HL-60 (cell line): ENCODE measurements around the gene NR0B2.

Source experiments
- DNase-seq, 2 experiments: peaks; one replicate each; pipeline ENCODE4 v3.0.0-alpha.2; 2010 to 2020; ENCODE audit warnings: low read depth in 1 of 2, low spot score in 1 of 2
- H3K27ac ChIP-seq: fragments of 250-450 bp; sonication (Bioruptor Pico); replicated peaks from 2 replicates; pipeline ENCODE4 v1.5.1; 2020; ENCODE audit warnings: mild to moderate bottlenecking, moderate library complexity
- H3K27me3 ChIP-seq: fragments of 250-450 bp; sonication (Bioruptor Pico); 2 replicates; pipeline ENCODE4 v1.5.1; 2021; ENCODE audit warnings: mild to moderate bottlenecking, moderate library complexity; ENCODE audit not compliant: insufficient read depth, poor library complexity, severe bottlenecking
- H3K4me3 ChIP-seq: replicated peaks from 2 replicates; pipeline ENCODE4 v1.5.1; 2011; ENCODE audit warnings: mild to moderate bottlenecking, control low read depth, low read length; ENCODE audit not compliant: insufficient read depth
- GABPA ChIP-seq: IDR thresholded peaks from 2 replicates; pipeline ENCODE4 v1.6.1; 2012; ENCODE audit warnings: low read depth
- POLR2AphosphoS5 ChIP-seq: IDR thresholded peaks from 2 replicates; pipeline ENCODE4 v1.6.1; 2012; ENCODE audit warnings: low read depth
- REST ChIP-seq: IDR thresholded peaks from 2 replicates; pipeline ENCODE4 v1.6.1; 2012; ENCODE audit warnings: low read depth; ENCODE audit not compliant: insufficient replicate concordance
- SPI1 ChIP-seq: IDR thresholded peaks from 2 replicates; pipeline ENCODE4 v1.6.1; 2012; ENCODE audit warnings: low read depth, mild to moderate bottlenecking, borderline replicate concordance
- TF ChIP-seq, protein P1 (sequence below): IDR thresholded peaks from one replicate; pipeline ENCODE4 v1.5.1; 2011; ENCODE audit warnings: low read length, control low read depth, inconsistent platforms; ENCODE audit not compliant: insufficient read depth

NR0B2 gene

DNA sequence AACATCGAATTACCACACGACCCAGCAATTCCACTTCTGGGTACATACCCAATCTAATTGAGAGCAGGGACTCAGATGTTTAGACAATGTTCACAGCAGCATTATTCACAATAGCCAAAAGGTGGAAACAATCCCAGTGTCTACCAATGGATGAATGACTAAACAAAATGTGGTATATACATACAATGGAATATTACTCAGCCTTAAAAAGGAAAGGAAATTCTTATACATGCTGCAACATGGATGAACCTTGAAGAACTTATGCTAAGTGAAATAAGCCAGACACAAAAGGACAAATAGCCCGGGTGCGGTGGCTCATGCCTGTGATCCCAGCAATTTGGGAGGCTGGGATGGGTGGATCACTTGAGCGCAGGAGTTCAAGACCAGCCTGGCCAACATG lies 39.6 kb upstream of the NR0B2 start:
- Histone ChIP-seq H3K27me3 (no peaks in the 10 kb centered on the region), H3K4me3 (no peak overlapping the region), H3K27ac (no peak overlapping the region)
- TF ChIP-seq, protein P1, sequence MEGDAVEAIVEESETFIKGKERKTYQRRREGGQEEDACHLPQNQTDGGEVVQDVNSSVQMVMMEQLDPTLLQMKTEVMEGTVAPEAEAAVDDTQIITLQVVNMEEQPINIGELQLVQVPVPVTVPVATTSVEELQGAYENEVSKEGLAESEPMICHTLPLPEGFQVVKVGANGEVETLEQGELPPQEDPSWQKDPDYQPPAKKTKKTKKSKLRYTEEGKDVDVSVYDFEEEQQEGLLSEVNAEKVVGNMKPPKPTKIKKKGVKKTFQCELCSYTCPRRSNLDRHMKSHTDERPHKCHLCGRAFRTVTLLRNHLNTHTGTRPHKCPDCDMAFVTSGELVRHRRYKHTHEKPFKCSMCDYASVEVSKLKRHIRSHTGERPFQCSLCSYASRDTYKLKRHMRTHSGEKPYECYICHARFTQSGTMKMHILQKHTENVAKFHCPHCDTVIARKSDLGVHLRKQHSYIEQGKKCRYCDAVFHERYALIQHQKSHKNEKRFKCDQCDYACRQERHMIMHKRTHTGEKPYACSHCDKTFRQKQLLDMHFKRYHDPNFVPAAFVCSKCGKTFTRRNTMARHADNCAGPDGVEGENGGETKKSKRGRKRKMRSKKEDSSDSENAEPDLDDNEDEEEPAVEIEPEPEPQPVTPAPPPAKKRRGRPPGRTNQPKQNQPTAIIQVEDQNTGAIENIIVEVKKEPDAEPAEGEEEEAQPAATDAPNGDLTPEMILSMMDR, result no peak
- TF ChIP-seq SPI1 (no peak), REST (no peak), GABPA (no peak), POLR2AphosphoS5 (no peak)
- no peak for DNase-seq

DNA sequence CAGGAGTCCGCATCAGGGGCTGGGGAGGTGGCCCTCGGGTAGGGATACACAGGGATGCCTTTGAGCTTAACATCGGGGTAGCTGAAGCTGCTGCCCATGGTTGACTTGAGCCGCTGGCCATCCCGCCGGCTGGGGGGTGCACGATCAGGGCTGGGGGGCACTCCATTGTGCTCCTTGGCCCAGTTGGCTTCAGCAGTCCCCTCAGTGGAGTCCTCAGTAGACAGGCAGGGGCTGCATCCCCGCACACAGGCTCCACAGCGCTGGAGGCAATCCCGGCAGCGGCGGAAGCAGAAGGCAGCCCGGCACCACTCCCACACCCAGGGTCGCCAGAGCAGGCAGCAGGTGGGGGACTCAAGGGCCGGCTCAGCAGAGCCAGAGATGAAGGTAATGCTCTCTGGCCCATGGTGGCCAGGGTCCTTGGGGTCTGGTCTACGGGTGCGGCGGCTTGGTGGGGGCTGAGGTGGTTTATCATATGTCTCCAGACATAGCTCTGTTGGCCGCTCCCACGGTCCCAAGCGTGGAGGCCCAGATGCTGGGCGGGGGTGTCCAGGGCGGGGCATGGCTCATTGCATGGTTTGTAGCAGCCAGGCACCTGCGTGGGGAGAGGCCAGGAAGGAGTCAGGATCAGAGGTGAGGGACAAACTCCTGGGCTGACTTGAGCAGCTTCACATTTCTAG lies 38.2 kb upstream of the NR0B2 start:
- no peak overlapping the region for H3K27ac ChIP-seq
- no peak overlapping the region for H3K4me3 ChIP-seq
- no peaks in the 10 kb centered on the region for H3K27me3 ChIP-seq
- DNase-seq, result no peak
- TF ChIP-seq SPI1, result no peak

DNA sequence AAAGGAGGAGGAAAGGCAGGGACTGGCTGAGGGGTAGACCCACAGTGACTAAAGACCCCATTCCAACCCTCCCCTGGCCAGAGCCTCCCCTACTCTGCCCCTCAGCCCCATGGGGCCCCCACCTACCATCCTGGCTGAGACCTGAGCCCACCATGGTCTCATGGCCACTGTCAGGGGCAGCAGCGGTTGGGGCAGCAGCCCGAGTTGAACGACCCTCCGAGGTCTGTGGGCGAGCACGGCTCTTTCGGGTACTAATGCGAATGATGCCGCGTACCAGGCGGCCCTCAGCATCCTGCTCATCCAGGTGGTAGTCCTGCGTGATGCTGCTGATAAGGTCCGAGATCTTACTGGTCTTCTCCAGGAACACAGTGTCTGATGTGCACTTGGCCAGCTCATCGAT lies 37.4 kb upstream of the NR0B2 start:
- no peaks in the 10 kb centered on the region for H3K27me3 ChIP-seq
- no peak overlapping the region for H3K27ac ChIP-seq
- no peak for DNase-seq
- TF ChIP-seq SPI1, result no peak
- TF ChIP-seq, protein P1, result no peak
- TF ChIP-seq GABPA, result no peak
- TF ChIP-seq POLR2AphosphoS5, result no peak
- no peak for TF ChIP-seq REST
- H3K4me3 ChIP-seq, result no peak overlapping the region

DNA sequence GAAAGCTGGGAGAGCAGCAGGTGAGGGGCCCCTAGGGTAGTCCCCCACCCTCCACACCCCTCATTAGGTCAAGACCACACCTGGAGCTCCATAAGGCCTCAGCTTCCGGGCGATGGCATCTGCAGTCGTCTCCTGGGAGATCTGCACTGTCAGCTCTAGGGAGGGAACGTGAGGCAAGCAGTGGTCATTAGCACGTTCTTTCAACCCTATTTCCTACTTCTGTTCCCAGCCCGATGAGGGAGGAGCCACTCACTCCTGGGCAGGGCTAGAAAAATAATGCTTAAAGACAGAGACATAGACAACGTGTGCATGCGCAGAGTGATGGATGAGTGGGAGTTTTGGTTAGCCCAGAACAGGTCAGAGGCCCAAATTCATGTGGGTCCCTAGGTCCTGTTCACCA lies 36.8 kb upstream of the NR0B2 start:
- TF ChIP-seq GABPA (no peak), POLR2AphosphoS5 (no peak), SPI1 (no peak), REST (no peak)
- H3K27ac ChIP-seq, result no peak overlapping the region
- no peak for DNase-seq

More for the DNA sequence above, 36.8 kb upstream of the NR0B2 start:
- Histone ChIP-seq H3K4me3 (no peak overlapping the region), H3K27me3 (no peaks in the 10 kb centered on the region)
